GM18505 (cell line): ENCODE results near the gene SVOP.
"Not testable (repeated sequence)": the region's sequence is repeated elsewhere in the genome, so short reads cannot be mapped to it uniquely, and the experiment has no call there.

Experiments used
- ATAC-seq: cut with Tn5 transposase; IDR thresholded peaks from one replicate; pipeline ENCODE4 v1.9.1; 2021; ENCODE audit not compliant: unreplicated experiment
- POLR2A ChIP-seq: IDR thresholded peaks from 4 replicates; pipeline ENCODE4 v1.6.1; 2011; ENCODE audit warnings: borderline replicate concordance; ENCODE audit not compliant: insufficient read depth, insufficient read length; ENCODE audit errors: extremely low read depth

SVOP gene

GRCh38 chr12:108861878-108862587 lies 158.8 kb downstream of the SVOP start:
- no peak for ATAC-seq
- TF ChIP-seq POLR2A: no peak

- ATAC-seq: no peak
- no peak for TF ChIP-seq POLR2A
These were observed 160.4 kb downstream of the SVOP start for GRCh38 chr12:108860443-108860842.

GRCh38 chr12:108859923-108860291 lies 161.0 kb downstream of the SVOP start:
- TF ChIP-seq POLR2A: no peak
- no peak for ATAC-seq

- not testable (repeated sequence) for ATAC-seq
These were observed 161.5 kb downstream of the SVOP start for GRCh38 chr12:108859141-108859922.

- TF ChIP-seq POLR2A: no peak
- ATAC-seq: no peak
These were observed 162.4 kb downstream of the SVOP start for GRCh38 chr12:108858311-108859074.
